AG10803 (cell line): ENCODE measurements around the gene NEK2.
"Not testable (repeated sequence)": the region's sequence is repeated elsewhere in the genome, so short reads cannot be mapped to it uniquely, and the experiment has no call there.

Experiments used
- DNase-seq: peaks from one replicate; pipeline ENCODE4 v3.0.0; 2010; ENCODE audit warnings: low read depth
- H3K4me3 ChIP-seq: 2 replicates; pipeline ENCODE4 v1.5.1; 2011; ENCODE audit warnings: mild to moderate bottlenecking, low read length, control low read depth
- TF ChIP-seq, protein P1 (sequence below): conservative IDR thresholded peaks from 2 replicates; pipeline ENCODE4 v1.5.1; 2011; ENCODE audit warnings: mild to moderate bottlenecking, low read length, control low read depth, inconsistent platforms

The NEK2 gene

DNA sequence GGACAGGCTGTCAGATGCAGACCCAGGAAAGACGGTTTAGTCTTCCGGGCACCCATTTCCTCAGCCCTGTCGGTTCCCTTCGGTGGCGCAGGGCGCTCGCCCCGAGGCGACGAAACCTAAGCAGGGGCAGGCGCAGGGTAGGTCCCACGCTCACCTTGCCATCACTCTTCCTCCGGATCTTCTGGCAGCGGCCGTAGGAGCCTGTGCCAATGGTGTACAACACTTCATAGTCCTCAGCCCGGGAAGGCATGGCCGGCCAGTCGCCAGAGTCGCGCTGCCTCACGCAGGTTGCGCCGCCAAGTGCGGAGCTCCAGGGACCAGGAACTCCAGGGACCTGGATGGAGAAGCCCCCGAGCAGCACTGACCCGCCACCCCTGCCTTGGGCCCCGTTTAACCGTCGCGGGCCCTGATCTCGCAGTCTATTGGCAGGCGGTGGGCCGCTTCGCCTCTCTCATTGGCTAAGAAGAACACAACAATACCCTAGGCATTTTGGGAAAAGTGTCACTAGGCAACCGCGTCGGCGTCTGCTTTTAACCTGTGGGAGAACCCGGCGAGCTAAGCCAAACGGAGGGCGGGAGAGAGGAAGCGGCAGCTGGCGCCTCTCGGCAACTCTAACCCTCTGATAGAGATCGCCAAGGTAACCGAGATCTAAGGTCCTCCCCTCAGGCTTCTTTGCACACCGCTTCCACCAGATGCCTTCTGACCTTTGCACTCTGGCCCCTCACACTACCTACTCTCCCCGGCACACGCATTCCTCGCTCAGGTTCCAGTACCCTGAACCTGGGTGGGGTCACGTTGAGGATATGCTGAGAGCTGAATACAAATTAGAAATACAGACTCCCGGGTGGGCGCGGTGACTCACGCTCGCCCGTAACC, at the start of gene NEK2:
Gene NEK2, minus strand, starts transcription at position 392 of the 876 bp plus-strand sequence. Its CDS starts 142 bp downstream, at position 250.
- DNase-seq: peak; percentile 85
- peak within 1 kb of the TSS; percentile 85 for H3K4me3 ChIP-seq
- TF ChIP-seq, protein P1, sequence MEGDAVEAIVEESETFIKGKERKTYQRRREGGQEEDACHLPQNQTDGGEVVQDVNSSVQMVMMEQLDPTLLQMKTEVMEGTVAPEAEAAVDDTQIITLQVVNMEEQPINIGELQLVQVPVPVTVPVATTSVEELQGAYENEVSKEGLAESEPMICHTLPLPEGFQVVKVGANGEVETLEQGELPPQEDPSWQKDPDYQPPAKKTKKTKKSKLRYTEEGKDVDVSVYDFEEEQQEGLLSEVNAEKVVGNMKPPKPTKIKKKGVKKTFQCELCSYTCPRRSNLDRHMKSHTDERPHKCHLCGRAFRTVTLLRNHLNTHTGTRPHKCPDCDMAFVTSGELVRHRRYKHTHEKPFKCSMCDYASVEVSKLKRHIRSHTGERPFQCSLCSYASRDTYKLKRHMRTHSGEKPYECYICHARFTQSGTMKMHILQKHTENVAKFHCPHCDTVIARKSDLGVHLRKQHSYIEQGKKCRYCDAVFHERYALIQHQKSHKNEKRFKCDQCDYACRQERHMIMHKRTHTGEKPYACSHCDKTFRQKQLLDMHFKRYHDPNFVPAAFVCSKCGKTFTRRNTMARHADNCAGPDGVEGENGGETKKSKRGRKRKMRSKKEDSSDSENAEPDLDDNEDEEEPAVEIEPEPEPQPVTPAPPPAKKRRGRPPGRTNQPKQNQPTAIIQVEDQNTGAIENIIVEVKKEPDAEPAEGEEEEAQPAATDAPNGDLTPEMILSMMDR: no peak

- TF ChIP-seq, protein P1: no peak
- H3K4me3 ChIP-seq: no peak overlapping the region
Observed at GRCh38 chr1:211724687-211725196, 49.3 kb upstream of the NEK2 start.

GRCh38 chr1:211723273-211723672, 47.9 kb upstream of the NEK2 start:
- no peak for DNase-seq
- no peak overlapping the region for H3K4me3 ChIP-seq
- TF ChIP-seq, protein P1: no peak

More at GRCh38 chr1:211724687-211725196, 49.3 kb upstream of the NEK2 start:
- no peak for DNase-seq

- H3K4me3 ChIP-seq: no peak overlapping the region
- DNase-seq: no peak
- TF ChIP-seq, protein P1: no peak
Observed at GRCh38 chr1:211722277-211723175, 47.1 kb upstream of the NEK2 start.

DNA sequence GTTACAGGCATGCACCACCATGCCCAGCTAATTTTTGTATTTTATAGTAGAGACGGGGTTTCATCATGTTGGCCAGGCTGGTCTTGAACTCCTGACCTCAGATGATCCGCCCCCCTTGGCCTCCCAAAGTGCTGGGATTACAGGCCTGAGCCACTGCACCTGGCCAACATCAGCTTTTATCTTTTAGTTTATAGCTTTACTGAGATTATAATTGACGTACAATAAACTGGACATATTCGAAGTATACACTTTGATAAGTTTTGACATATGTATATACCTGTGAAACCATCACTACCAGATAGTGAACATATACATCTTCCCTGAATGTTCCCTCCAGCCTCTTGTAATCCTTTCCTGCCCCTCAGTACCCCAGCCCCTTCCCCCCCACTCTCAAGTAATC, 41.1 kb upstream of the NEK2 start:
- DNase-seq, H3K4me3 ChIP-seq: not testable (repeated sequence)

- no peak for DNase-seq
- no peak overlapping the region for H3K4me3 ChIP-seq
- TF ChIP-seq, protein P1: no peak
Observed at GRCh38 chr1:211715971-211716370, 40.5 kb upstream of the NEK2 start.

DNA sequence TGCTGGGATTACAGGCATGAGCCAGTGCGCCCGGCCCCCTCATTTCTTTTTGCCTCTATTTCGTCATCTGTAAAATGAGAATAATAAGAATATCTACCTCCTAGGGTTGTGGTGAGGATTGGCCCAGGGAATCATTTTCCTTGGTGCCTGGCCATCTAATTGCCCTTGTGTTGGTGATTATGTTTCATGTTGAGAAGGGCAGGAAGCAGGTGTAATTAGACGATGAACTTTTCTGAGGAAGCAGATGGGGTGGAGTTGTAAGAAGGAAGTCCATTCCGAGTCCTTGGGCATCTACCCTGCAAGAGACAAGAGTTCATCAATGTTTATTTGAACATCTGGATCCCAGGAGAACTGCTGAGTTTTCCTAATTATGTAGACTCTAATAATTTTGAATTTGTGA, 38.7 kb upstream of the NEK2 start:
- TF ChIP-seq, protein P1: no peak
- H3K4me3 ChIP-seq: no peak overlapping the region
- DNase-seq: no peak
